ENCODE data around the gene CHN2. TPM values are rescaled to one million over a fixed set of nuclear protein-coding genes. Genes with fewer than 3 reads are reported as not detected.
"Not testable (repeated sequence)": the region's sequence is repeated elsewhere in the genome, so short reads cannot be mapped to it uniquely, and the experiment has no call there.

CHN2 gene
- total RNA-seq, 1 experiment from 2014 or later = not detected

DNA sequence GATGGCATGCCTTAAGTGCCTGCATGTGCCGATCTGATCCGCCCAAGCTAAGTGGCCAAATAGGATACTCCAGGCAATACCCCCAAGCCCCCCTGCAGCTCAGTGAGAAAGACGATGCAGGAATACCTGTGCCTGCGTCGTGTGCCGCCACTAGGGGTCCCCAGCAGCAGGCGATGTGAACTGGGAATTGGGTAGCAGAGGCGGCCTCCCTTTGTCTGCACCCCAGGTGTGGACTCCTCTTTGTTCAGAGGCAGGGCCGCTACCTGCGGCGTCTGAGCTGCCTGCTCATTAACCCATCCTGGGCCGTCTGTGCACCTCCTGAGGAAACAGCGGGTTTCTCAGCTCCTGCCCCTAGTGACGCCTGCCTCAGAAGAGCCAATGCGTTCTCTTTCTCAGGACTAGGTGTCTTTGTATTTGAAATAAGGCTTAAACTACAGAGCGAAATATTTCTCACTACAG is 4.8 kb upstream of the CHN2 start:
- DNase-seq (ENCODE audit: low read depth) = peak; percentile 19

DNA sequence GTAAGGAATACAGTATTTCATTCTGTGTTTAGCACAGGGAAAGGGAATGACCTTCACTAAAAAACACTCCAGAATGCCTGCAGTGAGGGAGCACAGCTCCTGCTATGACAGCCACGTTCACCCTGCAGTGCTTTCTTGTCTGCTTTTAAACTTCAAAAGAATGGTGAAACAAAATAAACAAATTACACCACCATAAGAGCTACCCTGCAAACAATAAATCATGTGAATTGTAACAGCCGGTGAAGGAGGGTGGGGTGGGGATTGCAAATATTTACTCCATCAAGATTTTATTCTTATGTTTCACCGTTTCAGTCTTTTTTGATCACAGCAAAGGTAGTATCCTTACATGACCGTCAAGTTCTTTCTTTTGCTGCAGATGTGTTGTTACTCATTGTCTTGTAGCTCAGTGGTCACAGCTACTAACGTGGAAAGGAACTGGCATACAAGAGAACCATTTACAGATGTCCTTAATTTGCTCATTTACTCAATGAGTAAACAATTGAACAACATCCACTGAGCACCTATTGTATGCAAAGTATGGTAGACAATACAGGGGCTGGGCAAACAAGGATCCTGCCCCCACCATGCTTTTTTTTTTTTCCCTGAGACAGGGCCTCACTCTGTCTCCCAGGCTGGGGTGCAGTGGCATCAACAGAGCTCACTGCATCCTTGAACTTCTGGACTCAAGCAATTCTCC is 4.1 kb upstream of the CHN2 start:
- DNase-seq (ENCODE audit: low read depth) = no peak

DNA sequence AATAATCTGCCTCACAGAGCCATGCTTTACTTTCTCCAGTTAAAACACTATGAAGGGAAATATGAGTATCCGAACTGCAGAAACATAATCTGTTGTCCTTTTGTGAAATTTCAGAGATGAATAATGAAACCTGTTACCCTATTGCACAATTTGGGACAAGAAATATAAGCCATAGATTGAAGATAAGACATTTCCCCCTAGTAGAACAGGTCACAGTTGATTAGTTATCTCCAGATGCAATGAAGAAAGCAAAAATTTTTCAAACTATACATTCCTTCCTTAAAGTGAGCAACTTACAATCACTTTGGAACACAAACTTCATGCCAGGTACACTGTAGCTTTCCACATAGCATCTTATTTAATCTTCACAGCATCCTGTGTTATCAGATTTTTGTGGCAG is 2.3 kb upstream of the CHN2 start:
- DNase-seq (ENCODE audit: low read depth) = no peak

DNA sequence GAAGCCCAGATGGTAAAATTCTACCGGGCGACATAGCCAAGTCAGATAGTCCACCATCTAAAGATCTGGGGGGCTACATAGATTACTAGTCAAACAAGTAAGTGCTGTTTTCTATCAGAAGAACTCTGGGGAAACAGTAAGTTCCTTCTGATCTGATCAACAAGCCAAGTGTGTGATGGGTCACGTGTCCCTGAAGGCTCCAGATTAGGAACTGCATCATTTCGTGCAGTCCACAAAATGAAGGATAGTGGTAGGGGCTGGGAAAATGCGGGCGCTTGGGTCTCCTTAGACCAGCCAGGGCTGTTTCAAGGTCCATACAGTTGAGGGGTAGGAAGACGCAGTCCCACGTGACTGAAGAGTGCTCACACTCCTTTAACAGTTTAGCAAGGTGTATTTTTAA is 1.8 kb upstream of the CHN2 start:
- DNase-seq (ENCODE audit: low read depth) = no peak

DNA sequence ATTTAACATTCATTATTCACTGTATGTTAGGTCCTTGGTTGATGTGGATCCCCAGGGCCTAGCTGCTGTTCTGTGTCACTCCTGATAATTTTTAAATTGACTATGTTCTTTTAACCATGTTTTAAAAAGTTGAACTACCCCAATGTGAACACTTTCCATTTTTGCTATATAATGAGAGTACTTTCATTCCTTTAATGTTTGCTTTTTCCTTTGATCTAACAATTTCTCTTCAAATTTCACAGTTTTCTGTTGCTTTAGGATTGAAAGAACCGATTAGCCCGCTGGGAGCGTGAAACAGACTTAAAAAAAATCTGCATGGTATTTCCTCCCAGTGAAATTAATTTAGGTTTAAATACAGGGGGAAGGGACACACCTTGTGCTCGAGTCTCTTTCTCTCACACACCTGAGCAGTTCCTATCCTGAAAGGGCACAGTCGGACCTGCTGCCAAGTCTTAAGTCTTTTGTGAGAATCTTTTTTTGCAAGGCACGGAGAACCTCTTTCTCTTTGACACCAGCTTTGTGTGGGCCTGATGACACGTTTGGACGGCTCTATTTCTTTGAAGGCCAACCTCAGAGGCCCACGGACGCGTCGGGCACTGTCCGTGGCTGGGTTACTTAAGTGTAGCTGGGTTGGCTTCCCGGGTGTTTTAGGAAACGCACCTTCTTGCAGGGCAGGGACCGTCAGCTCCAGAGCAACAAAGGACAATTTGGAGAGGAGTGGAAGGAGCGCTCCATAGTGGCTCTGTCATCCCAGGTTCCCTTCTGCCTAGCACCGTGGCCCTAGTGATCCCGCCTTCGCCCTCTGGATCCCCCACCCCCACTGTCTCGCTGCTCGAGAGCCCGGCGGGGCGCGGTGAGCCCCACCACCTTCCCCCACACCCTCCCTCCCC is 1.0 kb upstream of the CHN2 start:
- DNase-seq (ENCODE audit: low read depth) = no peak

DNA sequence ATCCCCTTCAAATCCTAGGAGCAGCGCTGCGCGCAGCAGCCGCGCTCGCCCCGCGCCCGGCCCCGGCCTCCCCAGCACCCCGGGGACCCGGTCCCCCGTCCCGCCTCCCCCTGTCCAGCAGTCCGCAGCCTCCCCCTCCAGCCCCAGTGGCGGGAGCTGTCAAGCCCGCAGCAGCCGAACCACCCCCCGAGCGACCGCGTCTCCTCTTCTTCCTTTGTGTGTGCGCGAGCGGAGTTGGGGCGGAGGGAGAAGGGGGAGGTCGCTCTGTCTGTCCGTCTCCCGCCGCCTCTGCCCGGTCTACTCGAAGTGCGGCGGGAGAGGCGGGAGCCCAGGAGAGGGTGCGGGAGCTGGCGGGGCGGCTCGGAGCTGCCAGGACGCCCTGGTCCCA is 375 bp upstream of the CHN2 start:
- DNase-seq (ENCODE audit: low read depth) = no peak

DNA sequence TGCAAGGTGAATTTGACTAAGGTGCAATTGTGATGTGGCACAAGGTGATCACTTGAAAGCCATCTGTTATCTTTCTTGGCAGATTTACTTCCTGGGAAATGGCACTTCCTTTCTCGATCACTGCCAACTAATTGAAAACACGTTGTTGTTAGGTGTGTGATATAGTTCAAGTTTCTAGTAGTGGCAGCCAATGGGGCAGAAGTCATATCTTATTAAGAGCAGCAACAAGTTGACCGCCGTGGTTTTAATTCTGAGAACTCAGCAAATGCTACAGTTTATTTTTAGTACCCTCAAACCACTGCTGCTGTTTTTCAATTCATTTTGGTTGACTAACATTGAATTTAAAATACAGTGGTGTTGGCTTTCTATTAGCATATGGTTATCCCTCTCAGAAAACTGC is 1.6 kb downstream of the CHN2 start:
- DNase-seq (ENCODE audit: low read depth) = no peak

DNA sequence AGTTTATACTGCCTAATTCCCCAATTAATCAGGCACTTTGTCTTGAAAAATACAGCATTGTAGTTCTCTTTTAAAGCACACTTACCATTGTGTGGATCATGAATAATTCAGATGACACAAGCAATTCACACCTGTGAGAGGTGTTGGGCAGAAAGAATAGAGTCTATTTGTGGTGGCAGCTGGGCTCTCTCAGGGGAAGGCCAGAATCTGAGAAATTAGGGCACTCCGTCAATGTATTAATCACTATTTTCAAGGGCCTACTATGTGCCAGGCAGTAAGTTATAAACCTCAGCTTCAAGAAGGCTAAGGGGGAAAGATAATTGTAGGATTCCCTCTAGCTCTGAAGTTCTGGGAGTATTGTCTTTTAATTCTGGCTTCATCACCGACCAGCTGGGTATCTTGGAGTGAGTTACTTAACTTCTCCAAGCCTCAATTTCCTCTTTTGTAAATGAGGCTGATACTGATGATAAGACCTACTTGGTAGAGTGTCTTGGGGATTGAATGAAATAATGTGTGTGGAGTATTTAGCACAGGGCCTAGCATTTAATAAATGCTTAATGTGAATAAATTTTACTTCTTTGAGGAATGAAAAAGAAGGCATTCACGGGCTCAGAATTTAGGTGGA is 2.5 kb downstream of the CHN2 start:
- no peak for DNase-seq (ENCODE audit: low read depth)

DNA sequence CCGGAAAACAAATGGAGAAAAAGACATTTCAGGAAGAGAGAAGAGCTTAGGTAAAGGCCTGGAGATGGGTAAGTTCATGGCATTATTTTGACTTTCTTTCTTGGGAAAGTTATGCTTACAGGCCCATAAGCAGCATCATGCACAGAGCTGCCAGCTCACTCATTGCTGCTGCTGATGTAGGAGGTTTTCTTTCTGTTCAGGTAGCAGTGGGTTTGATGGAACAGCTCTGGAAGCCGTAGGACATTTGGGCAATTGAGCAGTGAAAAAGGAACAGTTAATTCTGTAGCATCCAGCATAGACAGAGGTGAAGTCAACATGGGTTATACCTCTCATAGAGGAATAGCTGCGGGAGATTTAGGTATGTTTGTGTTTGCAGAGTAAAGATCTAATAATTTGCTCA is 3.3 kb downstream of the CHN2 start:
- DNase-seq (ENCODE audit: low read depth) = no peak

DNA sequence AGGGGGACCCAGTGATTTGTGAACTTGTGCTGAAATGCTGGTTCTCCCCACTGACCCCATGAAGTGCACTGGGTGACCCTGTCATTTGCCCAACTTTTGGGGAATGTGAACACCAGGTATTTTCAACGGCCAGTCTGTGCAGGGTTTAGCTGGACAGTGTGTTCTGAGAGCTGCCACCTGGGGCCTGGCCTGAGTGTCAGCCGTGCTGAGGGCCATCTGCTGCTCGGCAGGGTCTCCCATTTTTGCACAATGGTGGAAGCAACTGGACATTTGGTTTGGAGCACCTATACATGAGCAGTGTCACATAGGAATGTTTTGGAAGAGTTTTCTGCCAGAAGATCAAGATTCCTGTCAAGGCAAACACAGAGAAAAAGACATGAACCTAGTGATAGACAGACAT is 5.2 kb downstream of the CHN2 start:
- no peak for DNase-seq (ENCODE audit: low read depth)

DNA sequence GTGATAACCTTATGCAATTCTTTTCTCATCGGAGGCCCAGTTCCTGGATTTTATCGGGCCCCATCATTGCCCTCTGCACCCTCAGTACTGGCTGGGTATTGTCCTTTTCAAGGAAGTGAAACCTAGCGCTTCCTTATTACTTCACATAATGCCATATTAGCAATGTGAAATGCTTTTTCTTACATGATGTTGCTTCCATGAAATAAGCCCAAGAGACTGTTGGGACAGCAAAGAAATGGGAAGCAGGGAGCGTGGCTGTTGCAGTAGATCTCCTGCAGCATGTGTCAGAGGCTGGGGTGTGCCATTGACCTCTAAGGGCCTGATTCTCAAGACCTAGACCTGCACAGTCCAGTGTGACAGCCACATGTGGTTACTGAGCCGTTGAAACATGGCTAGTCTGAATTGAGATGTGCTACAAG is 8.1 kb downstream of the CHN2 start:
- no peak for DNase-seq (ENCODE audit: low read depth)

DNA sequence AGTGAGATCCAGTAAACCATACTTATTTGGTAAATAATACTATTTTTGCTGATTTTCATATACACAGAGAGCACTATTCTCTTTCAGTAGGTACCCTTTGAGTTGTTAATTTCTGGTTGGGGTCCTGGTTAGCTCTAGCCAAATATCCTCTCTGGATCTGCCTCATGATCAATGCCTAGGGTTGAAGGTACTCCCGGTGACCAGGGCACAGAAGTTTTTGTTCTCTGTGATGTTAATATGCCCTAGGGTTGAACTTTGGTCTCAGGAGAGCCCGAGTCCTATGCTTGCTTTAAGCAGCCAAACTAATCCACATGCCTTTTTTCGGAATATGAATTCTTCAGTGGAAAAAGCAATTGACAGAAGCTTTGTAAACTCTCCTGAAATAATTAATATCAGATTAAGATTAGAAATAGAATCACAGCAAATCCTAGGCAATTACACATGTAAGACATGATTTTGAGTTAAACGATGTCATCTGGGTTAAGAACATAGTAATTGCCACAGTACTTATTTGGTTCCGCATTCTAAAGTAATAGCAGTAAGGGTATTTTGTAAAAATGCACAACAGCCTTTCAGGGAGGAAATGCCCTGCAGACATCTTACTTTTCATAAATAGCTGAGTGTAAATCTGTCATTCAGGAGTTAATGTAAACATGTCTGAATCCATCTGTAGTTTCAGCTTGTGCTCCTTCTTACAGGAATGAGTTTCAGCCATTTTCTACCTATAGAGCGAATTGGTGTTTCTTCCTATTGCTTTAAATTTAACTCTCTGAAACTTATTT is 10.1 kb downstream of the CHN2 start:
- DNase-seq (ENCODE audit: low read depth) = no peak

DNA sequence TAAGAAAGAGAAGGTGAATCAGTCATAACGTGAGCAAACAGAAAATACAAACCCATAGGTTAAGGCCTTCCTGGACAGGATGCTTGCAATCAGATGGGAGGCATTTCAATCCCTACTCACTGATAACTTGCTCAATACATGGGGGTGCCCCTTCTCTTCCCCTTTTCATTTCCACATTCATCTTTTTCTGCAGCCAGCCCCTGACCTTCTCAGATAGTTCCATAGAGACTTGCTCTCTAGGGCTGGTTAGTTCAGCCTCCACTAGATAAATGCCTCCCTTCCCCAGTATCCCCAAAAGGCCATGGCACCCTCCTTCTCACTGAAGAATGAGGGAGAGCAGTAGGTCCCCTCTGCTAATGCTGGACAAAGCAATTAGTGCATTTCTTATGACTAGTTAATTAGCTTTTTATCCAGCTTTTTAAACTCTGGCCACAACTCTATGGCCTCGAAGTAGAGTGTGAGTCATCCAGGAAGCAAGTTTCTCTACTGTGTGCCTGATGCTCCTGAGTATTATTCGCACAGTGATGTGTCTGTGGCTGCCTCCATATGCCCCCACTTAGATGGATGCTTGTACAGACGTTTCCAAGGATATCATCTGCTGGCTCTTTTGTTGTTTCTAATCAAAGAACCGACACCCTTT is 12.7 kb downstream of the CHN2 start:
- DNase-seq (ENCODE audit: low read depth) = no peak

DNA sequence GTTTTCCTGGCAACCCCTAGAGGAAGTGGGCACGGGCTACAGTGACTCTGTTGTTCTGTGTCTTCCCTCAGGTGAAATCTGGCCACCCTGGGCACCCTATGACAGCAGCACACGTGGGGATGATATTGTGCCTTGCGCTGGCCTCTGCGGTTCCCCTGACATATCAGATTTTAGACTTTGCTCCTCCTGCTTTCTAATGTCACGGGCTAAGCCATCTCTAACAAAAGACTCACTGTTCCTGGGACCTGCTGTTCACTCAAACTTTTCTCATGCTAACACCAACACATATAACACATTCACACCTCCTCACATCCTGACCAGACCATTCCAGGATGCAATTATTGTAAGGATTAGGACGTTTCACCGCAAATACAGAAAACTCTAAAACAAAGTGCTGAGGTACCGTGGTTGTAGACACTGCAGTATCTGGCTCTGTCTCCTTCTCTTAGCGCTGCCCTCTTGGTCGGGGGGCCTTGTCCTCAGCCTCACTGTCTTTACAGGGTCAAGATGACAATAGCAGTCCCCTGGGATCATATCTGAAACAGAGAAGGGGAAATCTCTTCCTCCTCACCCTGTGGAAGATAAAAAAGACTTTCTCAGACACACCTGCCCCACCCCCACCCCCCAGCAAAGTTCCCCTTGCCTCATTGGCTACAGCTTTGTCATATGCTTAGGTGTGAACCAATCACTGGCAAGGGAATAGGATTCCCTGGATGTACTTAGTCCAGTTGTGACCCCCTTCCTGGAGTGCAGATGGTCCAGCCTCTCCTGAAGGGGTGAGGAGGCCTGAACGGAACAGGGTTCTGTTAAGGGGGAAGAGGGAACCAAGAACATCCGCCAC is 14.1 kb downstream of the CHN2 start:
- no peak for DNase-seq (ENCODE audit: low read depth)

DNA sequence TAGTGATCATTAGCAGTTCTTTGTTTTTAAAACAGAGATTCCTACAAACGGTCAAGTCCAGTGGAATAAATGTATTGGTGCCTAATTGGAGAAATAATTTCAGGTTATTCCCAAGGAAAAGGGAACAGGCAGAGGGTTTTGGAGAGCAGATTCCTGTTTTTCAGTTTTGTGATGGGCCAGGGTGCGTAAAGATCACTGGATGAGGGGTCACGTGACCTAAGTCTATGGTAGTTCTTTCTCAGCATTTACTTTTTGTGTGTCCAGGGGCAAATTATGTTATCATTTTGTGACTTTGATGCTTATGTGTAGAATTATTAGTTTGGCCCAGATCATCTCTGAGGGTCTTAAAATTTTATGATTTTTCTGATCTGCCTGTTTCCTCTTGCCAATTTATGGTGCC is 15.2 kb downstream of the CHN2 start:
- DNase-seq (ENCODE audit: low read depth) = no peak

DNA sequence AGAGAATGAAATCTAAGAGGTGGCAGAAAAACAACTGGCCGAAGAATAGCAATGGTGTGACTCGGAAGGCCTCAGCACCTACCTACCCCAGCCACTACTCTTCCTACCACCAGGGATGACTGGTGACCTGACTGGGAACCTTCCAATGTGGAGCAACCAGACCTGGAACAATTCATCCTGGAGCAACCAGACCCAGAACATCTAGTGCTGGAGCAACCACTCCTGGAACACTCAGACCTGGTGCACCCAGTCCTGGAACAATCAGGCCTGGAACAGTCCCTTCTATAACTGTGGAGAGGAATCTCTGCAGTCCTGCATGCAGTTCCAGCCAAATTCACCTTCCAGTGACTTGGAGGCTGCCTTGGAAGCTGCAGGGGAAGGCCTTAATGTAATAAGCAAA is 18.2 kb downstream of the CHN2 start:
- not testable (repeated sequence) for DNase-seq (ENCODE audit: low read depth)

DNA sequence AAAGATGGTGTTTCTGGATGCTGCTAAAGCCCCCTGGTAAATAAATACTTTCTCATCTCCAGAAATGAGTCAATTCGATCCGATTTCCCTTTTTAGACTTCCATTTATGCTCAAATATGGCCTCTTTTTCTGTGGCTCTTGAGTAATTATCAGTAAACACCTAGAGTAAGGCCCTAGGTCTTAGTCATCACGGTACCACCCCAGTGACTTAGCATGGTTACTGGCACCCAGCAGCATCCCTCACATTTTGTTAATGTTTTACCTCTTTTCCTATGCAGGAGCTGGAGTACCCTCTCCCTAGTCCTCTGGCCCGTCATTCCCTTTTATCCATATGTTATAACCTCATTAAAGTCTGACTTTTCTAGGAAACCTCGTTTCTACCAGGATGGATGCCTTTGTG is 19.5 kb downstream of the CHN2 start:
- DNase-seq (ENCODE audit: low read depth) = no peak

DNA sequence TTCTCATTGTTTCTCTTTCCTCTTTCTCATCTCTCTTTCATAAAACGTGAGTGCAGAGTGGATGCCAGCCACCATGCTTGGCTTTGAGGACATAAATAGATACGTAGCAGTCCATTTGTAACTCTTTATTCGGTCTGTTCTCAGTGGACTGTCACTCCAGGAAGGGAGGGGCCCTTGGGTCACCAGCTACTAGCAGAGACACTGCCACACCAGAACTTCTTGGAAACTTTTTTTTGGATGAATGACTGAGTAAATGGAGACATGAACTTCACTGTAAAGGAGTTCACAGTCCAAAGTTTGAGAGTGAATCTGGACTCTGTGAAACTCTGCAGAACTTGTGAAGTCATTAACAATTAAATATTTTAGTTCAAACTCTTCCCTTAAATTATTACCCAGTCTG is 20.2 kb downstream of the CHN2 start:
- no peak for DNase-seq (ENCODE audit: low read depth)

DNA sequence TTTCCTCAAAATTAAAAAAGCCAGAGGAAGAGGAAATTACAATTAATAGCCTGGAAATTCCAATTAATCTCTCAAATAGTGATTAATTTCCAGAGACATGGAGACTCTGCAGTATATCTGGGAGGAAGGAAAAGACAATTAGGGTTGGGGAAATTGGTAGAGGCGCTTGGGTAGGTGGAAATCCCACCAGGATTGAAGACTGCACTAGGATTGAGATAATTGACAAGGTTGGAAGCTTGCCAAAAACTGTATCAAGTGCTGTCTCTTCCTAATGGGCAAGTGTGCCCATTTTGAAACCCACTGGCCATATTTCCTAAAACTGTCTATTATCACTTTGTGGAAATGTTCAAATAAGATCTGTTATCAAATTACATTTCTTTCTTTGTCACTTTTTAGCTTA is 21.6 kb downstream of the CHN2 start:
- DNase-seq (ENCODE audit: low read depth) = no peak

DNA sequence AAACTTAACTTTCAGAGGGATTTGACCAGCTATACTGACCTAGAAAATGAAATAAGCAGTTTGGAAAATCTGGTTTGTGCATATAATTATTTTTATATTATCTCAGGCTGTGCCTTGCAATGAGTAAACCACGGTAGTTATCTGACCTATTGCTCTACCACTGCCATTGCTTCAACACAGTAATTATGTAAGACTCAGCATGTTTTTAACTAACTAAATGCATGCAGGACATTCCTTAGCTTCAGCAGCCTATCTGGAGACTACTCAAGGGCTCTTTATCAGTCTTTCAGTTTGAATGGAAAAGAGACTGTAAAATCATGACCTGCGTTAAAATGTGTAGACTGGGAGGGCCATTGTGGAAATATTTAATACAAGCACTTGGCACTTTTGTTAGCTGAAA is 22.5 kb downstream of the CHN2 start:
- no peak for DNase-seq (ENCODE audit: low read depth)
